ENCODE measurements around the gene PHF12.

- TF ChIP-seq, protein P1, sequence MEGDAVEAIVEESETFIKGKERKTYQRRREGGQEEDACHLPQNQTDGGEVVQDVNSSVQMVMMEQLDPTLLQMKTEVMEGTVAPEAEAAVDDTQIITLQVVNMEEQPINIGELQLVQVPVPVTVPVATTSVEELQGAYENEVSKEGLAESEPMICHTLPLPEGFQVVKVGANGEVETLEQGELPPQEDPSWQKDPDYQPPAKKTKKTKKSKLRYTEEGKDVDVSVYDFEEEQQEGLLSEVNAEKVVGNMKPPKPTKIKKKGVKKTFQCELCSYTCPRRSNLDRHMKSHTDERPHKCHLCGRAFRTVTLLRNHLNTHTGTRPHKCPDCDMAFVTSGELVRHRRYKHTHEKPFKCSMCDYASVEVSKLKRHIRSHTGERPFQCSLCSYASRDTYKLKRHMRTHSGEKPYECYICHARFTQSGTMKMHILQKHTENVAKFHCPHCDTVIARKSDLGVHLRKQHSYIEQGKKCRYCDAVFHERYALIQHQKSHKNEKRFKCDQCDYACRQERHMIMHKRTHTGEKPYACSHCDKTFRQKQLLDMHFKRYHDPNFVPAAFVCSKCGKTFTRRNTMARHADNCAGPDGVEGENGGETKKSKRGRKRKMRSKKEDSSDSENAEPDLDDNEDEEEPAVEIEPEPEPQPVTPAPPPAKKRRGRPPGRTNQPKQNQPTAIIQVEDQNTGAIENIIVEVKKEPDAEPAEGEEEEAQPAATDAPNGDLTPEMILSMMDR (IDR thresholded peaks at IDR 0.05; ENCODE audit: low read length): no peak
- no peak for TF ChIP-seq EZH2 (IDR thresholded peaks at IDR 0.05; ENCODE audit: borderline replicate concordance, low read length)
Measured at GRCh38 chr17:28918295-28918694, 33.0 kb downstream of the PHF12 start.
